Peyer's patch (tissue), 4 donors: ENCODE measurements around the gene EFNB2.

Experiments
- POLR2A ChIP-seq, 2 donors: fragments of 450-650 bp; IDR thresholded peaks; one replicate each; pipeline ENCODE4 v1.5.1; 2017; ENCODE audit warnings: antibody characterized with exemption in 2 of 2, mild to moderate bottlenecking in 2 of 2, moderate library complexity in 2 of 2
- TF ChIP-seq, protein P1 (sequence below), 6 experiments: fragments of 450-650 bp in 4 of 6; fragments of 200-600 bp in 2 of 6; sonication (generic) in 1 of 6; IDR thresholded peaks; one replicate each; pipeline ENCODE4 v1.5.1; 2017 to 2019; ENCODE audit warnings: antibody characterized with exemption in 6 of 6, mild to moderate bottlenecking in 3 of 6, moderate library complexity in 1 of 6

DNA sequence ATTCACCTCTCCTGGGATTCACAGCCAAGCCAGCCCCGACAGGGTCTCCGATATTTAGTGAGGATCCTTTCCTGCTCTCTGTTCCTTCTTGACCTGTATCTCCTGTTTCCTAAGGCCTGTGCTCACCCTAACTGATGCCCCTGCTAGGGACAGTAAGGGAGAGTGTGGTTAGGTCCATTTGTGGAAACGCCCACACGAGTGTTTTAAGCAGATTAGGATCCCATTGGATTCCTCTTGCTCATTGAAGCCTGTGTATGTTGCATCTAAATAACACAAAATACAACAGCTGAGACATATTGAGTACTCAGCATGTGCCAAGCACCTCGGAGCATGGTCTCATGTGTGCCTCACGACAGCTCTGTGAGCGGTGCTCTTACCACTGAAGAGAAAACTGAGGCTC is 64.9 kb downstream of the EFNB2 start:
- TF ChIP-seq, protein P1, sequence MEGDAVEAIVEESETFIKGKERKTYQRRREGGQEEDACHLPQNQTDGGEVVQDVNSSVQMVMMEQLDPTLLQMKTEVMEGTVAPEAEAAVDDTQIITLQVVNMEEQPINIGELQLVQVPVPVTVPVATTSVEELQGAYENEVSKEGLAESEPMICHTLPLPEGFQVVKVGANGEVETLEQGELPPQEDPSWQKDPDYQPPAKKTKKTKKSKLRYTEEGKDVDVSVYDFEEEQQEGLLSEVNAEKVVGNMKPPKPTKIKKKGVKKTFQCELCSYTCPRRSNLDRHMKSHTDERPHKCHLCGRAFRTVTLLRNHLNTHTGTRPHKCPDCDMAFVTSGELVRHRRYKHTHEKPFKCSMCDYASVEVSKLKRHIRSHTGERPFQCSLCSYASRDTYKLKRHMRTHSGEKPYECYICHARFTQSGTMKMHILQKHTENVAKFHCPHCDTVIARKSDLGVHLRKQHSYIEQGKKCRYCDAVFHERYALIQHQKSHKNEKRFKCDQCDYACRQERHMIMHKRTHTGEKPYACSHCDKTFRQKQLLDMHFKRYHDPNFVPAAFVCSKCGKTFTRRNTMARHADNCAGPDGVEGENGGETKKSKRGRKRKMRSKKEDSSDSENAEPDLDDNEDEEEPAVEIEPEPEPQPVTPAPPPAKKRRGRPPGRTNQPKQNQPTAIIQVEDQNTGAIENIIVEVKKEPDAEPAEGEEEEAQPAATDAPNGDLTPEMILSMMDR (IDR thresholded peaks at IDR 0.05) = no peak
- no peak for TF ChIP-seq POLR2A (IDR thresholded peaks at IDR 0.05)
